AG04449 (cell line): Measurements from ENCODE around the gene CCL7.

Experiments used
- CTCF ChIA-PET: fragments of 350-600 bp; formaldehyde crosslinking; extraction: SDS; loops from one replicate; lab custom pipeline; 2021; ENCODE audit warnings: antibody characterized with exemption; lab: Yijun Ruan, JAX
- POLR2A ChIA-PET: fragments of 400-600, 350-600 bp; formaldehyde crosslinking; extraction: SDS; loops from one replicate; lab custom pipeline; 2020; ENCODE audit warnings: antibody characterized with exemption, inconsistent platforms; lab: Yijun Ruan, JAX
- DNase-seq: peaks from one replicate; pipeline ENCODE4 v3.0.0-alpha.2; 2010; ENCODE audit warnings: low read depth, low spot score
- H3K4me3 ChIP-seq: 2 replicates; pipeline ENCODE4 v1.5.1; 2011; ENCODE audit warnings: low read depth, mild to moderate bottlenecking, control low read depth, low read length
- CTCF ChIP-seq: IDR thresholded peaks from one replicate; pipeline ENCODE4 v1.5.1; 2011; ENCODE audit warnings: mild to moderate bottlenecking, moderate library complexity, low read length, control low read depth, inconsistent platforms; ENCODE audit not compliant: insufficient read depth; ENCODE audit errors: missing control alignments

The CCL7 gene

GRCh38 chr17:34319039-34319483 lies 49.0 kb downstream of the CCL7 start, which contains the start of gene CCL8:
TSS of gene CCL8 (plus strand) at chr17:34319435. CDS start at chr17:34319502, 67 bp downstream.
- no peak for TF ChIP-seq CTCF
- H3K4me3 ChIP-seq: no peak within 1 kb of the TSS
- ChIA-PET POLR2A (no interaction called here), CTCF (interaction anchor here (0.6 to 8.8 kb wide), 4 partner anchors 14 to 119 kb away, joined by 3 to 50 read pairs (median 6); no protein-coding TSS in a partner anchor)
- DNase-seq: no peak
